ENCODE measurements around the gene UBE2V1. TPM values are rescaled to one million over a fixed set of nuclear protein-coding genes. Genes with fewer than 3 reads are reported as not detected.

UBE2V1 gene
- total and polyA plus RNA-seq, 10 of the 15 experiments (the other 5 are each of a cell fraction or from before 2014, with no cell fraction given): 51.8 to 219 (median 141) TPM

DNA sequence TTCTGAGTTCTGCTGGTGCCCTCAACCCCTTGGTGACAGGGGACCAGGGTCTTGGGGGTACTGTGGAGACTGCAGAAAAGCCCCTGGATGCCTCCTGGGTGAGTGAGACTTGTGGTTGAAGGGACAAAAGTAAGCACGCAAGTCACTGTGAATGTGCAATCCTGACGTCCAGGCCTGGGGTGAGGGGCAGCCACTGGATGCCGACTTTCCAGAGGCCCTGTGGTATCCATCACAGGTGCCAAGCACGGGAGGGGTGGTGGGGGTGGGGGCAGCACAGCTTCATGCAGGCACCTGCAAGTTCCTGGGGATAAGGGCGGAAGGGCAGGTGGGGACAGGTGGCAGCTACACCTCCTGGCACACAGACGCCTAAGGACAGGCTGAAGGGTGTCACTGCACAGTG lies 20.1 kb upstream of the UBE2V1 start:
- DNase-seq (ENCODE audit: low read depth, low spot score): no peak
- FAIRE-seq: no peak
- POLR2A ChIA-PET: interaction anchor here (1.6 kb wide), 1 partner anchor 18 kb away, joined by 4 read pairs; no protein-coding TSS in a partner anchor
- Histone ChIP-seq H3K4me3 (no peak overlapping the region), H3K27me3 (replicated peaks in 1 of 2; ENCODE audit: control insufficient read depth in 2 of 2, insufficient read depth in 2 of 2, low read length in 1 of 2) (no peaks in the 10 kb centered on the region), H3K4me1 (ENCODE audit: control insufficient read depth, insufficient read depth, low read length) (no peaks in the 10 kb centered on the region), H3K79me2 (ENCODE audit: control insufficient read depth, insufficient read depth, low read length) (no peaks in the 10 kb centered on the region), H3K4me2 (ENCODE audit: control insufficient read depth, insufficient read depth) (no peak overlapping the region), H4K20me1 (ENCODE audit: control insufficient read depth, insufficient read depth) (no peaks in the 10 kb centered on the region), H2AFZ (ENCODE audit: control insufficient read depth, low read depth, low read length) (no peak overlapping the region), H3K36me3 (ENCODE audit: control insufficient read depth in 2 of 2, insufficient read depth in 2 of 2, low read length in 1 of 2) (peaks cover 12 to 38% of the 10 kb centered on the region in 2 experiments), H3K27ac (ENCODE audit: control insufficient read depth, insufficient read depth) (no peak overlapping the region), H3K9ac (ENCODE audit: control insufficient read depth, insufficient read depth, low read length) (no peak overlapping the region), H3K9me3 (replicated peaks; ENCODE audit: control insufficient read depth, insufficient read depth, low read length) (no peaks in the 10 kb centered on the region)
- CTCF ChIA-PET: interaction anchor here (3.8 kb wide), 1 partner anchor 12 kb away, joined by 14 read pairs; no protein-coding TSS in a partner anchor
- SMC1A ChIA-PET (ENCODE audit: uncharacterized antibody, unreplicated experiment): interaction anchor here (1.9 kb wide), 1 partner anchor 10 kb away, joined by 5 read pairs; no protein-coding TSS in a partner anchor
- intact Hi-C loops (cut with micrococcal nuclease; ENCODE audit: unreplicated experiment): no loop called here
- WGBS (ENCODE audit: insufficient coverage, insufficient replicate concordance, low lambda C conversion rate, missing lambda C conversion rate): 90% methylated on average over 6 of the region's 6 CpGs
- in situ Hi-C loops (cut with MboI): no loop called here
- BruUV-seq (replicated peaks): no TSS peak
- ATAC-seq: no peak
- RAD21 ChIA-PET (ENCODE audit: unreplicated experiment): no interaction called here
- TF ChIP-seq, protein P1, sequence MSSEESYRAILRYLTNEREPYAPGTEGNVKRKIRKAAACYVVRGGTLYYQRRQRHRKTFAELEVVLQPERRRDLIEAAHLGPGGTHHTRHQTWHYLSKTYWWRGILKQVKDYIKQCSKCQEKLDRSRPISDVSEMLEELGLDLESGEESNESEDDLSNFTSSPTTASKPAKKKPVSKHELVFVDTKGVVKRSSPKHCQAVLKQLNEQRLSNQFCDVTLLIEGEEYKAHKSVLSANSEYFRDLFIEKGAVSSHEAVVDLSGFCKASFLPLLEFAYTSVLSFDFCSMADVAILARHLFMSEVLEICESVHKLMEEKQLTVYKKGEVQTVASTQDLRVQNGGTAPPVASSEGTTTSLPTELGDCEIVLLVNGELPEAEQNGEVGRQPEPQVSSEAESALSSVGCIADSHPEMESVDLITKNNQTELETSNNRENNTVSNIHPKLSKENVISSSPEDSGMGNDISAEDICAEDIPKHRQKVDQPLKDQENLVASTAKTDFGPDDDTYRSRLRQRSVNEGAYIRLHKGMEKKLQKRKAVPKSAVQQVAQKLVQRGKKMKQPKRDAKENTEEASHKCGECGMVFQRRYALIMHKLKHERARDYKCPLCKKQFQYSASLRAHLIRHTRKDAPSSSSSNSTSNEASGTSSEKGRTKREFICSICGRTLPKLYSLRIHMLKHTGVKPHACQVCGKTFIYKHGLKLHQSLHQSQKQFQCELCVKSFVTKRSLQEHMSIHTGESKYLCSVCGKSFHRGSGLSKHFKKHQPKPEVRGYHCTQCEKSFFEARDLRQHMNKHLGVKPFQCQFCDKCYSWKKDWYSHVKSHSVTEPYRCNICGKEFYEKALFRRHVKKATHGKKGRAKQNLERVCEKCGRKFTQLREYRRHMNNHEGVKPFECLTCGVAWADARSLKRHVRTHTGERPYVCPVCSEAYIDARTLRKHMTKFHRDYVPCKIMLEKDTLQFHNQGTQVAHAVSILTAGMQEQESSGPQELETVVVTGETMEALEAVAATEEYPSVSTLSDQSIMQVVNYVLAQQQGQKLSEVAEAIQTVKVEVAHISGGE (CRISPR knock-in tag; IDR thresholded peaks at IDR 0.05): no peak
- TF ChIP-seq, protein P2, sequence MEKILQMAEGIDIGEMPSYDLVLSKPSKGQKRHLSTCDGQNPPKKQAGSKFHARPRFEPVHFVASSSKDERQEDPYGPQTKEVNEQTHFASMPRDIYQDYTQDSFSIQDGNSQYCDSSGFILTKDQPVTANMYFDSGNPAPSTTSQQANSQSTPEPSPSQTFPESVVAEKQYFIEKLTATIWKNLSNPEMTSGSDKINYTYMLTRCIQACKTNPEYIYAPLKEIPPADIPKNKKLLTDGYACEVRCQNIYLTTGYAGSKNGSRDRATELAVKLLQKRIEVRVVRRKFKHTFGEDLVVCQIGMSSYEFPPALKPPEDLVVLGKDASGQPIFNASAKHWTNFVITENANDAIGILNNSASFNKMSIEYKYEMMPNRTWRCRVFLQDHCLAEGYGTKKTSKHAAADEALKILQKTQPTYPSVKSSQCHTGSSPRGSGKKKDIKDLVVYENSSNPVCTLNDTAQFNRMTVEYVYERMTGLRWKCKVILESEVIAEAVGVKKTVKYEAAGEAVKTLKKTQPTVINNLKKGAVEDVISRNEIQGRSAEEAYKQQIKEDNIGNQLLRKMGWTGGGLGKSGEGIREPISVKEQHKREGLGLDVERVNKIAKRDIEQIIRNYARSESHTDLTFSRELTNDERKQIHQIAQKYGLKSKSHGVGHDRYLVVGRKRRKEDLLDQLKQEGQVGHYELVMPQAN (conservative IDR thresholded peaks at IDR 0.05): no peak
- TF ChIP-seq NRF1 (conservative IDR thresholded peaks at IDR 0.05; ENCODE audit: low read depth, low read length): no peak
- TF ChIP-seq, protein P3, sequence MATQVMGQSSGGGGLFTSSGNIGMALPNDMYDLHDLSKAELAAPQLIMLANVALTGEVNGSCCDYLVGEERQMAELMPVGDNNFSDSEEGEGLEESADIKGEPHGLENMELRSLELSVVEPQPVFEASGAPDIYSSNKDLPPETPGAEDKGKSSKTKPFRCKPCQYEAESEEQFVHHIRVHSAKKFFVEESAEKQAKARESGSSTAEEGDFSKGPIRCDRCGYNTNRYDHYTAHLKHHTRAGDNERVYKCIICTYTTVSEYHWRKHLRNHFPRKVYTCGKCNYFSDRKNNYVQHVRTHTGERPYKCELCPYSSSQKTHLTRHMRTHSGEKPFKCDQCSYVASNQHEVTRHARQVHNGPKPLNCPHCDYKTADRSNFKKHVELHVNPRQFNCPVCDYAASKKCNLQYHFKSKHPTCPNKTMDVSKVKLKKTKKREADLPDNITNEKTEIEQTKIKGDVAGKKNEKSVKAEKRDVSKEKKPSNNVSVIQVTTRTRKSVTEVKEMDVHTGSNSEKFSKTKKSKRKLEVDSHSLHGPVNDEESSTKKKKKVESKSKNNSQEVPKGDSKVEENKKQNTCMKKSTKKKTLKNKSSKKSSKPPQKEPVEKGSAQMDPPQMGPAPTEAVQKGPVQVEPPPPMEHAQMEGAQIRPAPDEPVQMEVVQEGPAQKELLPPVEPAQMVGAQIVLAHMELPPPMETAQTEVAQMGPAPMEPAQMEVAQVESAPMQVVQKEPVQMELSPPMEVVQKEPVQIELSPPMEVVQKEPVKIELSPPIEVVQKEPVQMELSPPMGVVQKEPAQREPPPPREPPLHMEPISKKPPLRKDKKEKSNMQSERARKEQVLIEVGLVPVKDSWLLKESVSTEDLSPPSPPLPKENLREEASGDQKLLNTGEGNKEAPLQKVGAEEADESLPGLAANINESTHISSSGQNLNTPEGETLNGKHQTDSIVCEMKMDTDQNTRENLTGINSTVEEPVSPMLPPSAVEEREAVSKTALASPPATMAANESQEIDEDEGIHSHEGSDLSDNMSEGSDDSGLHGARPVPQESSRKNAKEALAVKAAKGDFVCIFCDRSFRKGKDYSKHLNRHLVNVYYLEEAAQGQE (IDR thresholded peaks at IDR 0.05; ENCODE audit: low read depth, low read length): no peak
- TF ChIP-seq, protein P4, sequence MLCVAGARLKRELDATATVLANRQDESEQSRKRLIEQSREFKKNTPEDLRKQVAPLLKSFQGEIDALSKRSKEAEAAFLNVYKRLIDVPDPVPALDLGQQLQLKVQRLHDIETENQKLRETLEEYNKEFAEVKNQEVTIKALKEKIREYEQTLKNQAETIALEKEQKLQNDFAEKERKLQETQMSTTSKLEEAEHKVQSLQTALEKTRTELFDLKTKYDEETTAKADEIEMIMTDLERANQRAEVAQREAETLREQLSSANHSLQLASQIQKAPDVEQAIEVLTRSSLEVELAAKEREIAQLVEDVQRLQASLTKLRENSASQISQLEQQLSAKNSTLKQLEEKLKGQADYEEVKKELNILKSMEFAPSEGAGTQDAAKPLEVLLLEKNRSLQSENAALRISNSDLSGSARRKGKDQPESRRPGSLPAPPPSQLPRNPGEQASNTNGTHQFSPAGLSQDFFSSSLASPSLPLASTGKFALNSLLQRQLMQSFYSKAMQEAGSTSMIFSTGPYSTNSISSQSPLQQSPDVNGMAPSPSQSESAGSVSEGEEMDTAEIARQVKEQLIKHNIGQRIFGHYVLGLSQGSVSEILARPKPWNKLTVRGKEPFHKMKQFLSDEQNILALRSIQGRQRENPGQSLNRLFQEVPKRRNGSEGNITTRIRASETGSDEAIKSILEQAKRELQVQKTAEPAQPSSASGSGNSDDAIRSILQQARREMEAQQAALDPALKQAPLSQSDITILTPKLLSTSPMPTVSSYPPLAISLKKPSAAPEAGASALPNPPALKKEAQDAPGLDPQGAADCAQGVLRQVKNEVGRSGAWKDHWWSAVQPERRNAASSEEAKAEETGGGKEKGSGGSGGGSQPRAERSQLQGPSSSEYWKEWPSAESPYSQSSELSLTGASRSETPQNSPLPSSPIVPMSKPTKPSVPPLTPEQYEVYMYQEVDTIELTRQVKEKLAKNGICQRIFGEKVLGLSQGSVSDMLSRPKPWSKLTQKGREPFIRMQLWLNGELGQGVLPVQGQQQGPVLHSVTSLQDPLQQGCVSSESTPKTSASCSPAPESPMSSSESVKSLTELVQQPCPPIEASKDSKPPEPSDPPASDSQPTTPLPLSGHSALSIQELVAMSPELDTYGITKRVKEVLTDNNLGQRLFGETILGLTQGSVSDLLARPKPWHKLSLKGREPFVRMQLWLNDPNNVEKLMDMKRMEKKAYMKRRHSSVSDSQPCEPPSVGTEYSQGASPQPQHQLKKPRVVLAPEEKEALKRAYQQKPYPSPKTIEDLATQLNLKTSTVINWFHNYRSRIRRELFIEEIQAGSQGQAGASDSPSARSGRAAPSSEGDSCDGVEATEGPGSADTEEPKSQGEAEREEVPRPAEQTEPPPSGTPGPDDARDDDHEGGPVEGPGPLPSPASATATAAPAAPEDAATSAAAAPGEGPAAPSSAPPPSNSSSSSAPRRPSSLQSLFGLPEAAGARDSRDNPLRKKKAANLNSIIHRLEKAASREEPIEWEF (IDR thresholded peaks at IDR 0.05; ENCODE audit: insufficient replicate concordance, low read depth, low read length): no peak
- TF ChIP-seq IRF4 (IDR thresholded peaks at IDR 0.05; ENCODE audit: low read depth, low read length): no peak
- no peak for TF ChIP-seq SMC3 (IDR thresholded peaks at IDR 0.05; ENCODE audit: borderline replicate concordance, low read length)
- no peak for TF ChIP-seq MYB (IDR thresholded peaks at IDR 0.05; ENCODE audit: borderline replicate concordance, low read depth, low read length)
- TF ChIP-seq ZNF622 (IDR thresholded peaks at IDR 0.05): no peak

All from GM12878 (cell line).